PC-9 (cell line): ENCODE results near the gene CD48. TPM values are rescaled to one million over a fixed set of nuclear protein-coding genes. Genes with fewer than 3 reads are reported as not detected.

Experiments
- BruUV-seq: library from RNA; stranded (reverse); fragments of 400-500 nt; replicated peaks from 2 replicates; lab custom pipeline; 2021; lab: Mats Ljungman, UMichigan
- CTCF ChIA-PET: fragments of 300-600 bp; sonication (Branson Sonifier 250); formaldehyde crosslinking; loops from one replicate; lab custom pipeline; 2022; ENCODE audit warnings: antibody characterized with exemption; lab: Charles Lee
- POLR2A ChIA-PET: fragments of 300-600 bp; sonication (Branson Sonifier 250); formaldehyde crosslinking; loops from one replicate; lab custom pipeline; 2022; ENCODE audit warnings: antibody characterized with exemption; ENCODE audit not compliant: unreplicated experiment; lab: Charles Lee
- DNase-seq, 2 experiments: peaks; one replicate each; pipeline versions ENCODE4 v3.0.0 to v3.0.0-alpha.2; 2015 to 2022; ENCODE audit warnings: mixed read lengths in 1 of 2
- H2AFZ ChIP-seq: fragments of 200-600 bp; sonication (generic); 2 replicates; pipeline ENCODE4 v1.8.1; 2017; ENCODE audit warnings: antibody characterized with exemption
- H3F3A ChIP-seq: fragments of 200-600 bp; sonication (generic); 2 replicates; pipeline ENCODE4 v1.8.1; 2017; ENCODE audit warnings: antibody characterized with exemption, mild to moderate bottlenecking, low read depth; ENCODE audit not compliant: insufficient read depth
- H3K27ac ChIP-seq: fragments of 200-600 bp; sonication (generic); 2 replicates; pipeline ENCODE4 v1.6.1; 2016; ENCODE audit warnings: mixed run types
- H3K27me3 ChIP-seq: fragments of 200-600 bp; sonication (generic); 2 replicates; pipeline ENCODE4 v1.6.1; 2016; ENCODE audit warnings: low read depth, mixed run types; ENCODE audit not compliant: insufficient read depth
- H3K36me3 ChIP-seq: fragments of 200-600 bp; sonication (generic); 2 replicates; pipeline ENCODE4 v1.6.1; 2016; ENCODE audit warnings: low read depth, mixed run types
- H3K4me1 ChIP-seq: fragments of 200-600 bp; sonication (generic); replicated peaks from 2 replicates; pipeline ENCODE4 v1.6.1; 2016; ENCODE audit warnings: mixed run types; ENCODE audit not compliant: insufficient read depth
- H3K4me2 ChIP-seq: fragments of 200-600 bp; sonication (generic); 2 replicates; pipeline ENCODE4 v1.6.1; 2017; ENCODE audit warnings: mixed run types
- H3K4me3 ChIP-seq: fragments of 200-600 bp; sonication (generic); 2 replicates; pipeline ENCODE4 v1.6.1; 2016; ENCODE audit warnings: mixed run types
- H3K79me2 ChIP-seq: fragments of 200-600 bp; sonication (generic); 2 replicates; pipeline ENCODE4 v1.6.1; 2017; ENCODE audit warnings: low read depth, mixed run types
- H3K9me2 ChIP-seq: fragments of 200-600 bp; sonication (generic); 2 replicates; pipeline ENCODE4 v1.8.1; 2017; ENCODE audit warnings: mild to moderate bottlenecking; ENCODE audit not compliant: insufficient read depth
- H3K9me3 ChIP-seq: fragments of 200-600 bp; sonication (generic); 2 replicates; pipeline ENCODE4 v1.8.1; 2016; ENCODE audit warnings: low read depth; ENCODE audit not compliant: insufficient read depth
- H4K20me1 ChIP-seq: fragments of 200-600 bp; sonication (generic); 2 replicates; pipeline ENCODE4 v1.8.1; 2017; ENCODE audit not compliant: insufficient read depth
- EZH2 ChIP-seq: fragments of 200-600 bp; sonication (generic); IDR thresholded peaks from 2 replicates; pipeline ENCODE4 v1.8.0; 2017; ENCODE audit warnings: antibody characterized with exemption, low read depth
- intact Hi-C: fragments of 100-400 bp; cut with micrococcal nuclease; formaldehyde crosslinking; loops from one replicate; pipeline ENCODE4 v1.10.0; 2022; ENCODE audit not compliant: unreplicated experiment
- total RNA-seq: library from RNA; stranded (reverse); gene quantifications from 2 replicates; pipeline ENCODE4 v1.2.3, GENCODE V29; 2021
- TF ChIP-seq, protein P1 (sequence below): fragments of 200-600 bp; sonication (generic); conservative IDR thresholded peaks from 2 replicates; pipeline ENCODE4 v1.6.1; 2017; ENCODE audit warnings: mixed run types, antibody characterized with exemption, mild to moderate bottlenecking, moderate library complexity

The CD48 gene
- total RNA-seq, 1 experiment from 2014 or later, result not detected

- Histone ChIP-seq H3K79me2 (no peaks in the 10 kb centered on the region), H3F3A (no peaks in the 10 kb centered on the region), H3K4me2 (no peak overlapping the region), H2AFZ (no peak overlapping the region), H3K9me3 (no peaks in the 10 kb centered on the region), H3K36me3 (no peaks in the 10 kb centered on the region), H4K20me1 (no peaks in the 10 kb centered on the region), H3K27me3 (peaks cover 25% of the 10 kb centered on the region), H3K27ac (no peak overlapping the region), H3K4me3 (no peak overlapping the region), H3K9me2 (no peaks in the 10 kb centered on the region), H3K4me1 (no peaks in the 10 kb centered on the region)
- CTCF ChIA-PET, result no interaction called here
- TF ChIP-seq EZH2, result no peak
- TF ChIP-seq, protein P1, sequence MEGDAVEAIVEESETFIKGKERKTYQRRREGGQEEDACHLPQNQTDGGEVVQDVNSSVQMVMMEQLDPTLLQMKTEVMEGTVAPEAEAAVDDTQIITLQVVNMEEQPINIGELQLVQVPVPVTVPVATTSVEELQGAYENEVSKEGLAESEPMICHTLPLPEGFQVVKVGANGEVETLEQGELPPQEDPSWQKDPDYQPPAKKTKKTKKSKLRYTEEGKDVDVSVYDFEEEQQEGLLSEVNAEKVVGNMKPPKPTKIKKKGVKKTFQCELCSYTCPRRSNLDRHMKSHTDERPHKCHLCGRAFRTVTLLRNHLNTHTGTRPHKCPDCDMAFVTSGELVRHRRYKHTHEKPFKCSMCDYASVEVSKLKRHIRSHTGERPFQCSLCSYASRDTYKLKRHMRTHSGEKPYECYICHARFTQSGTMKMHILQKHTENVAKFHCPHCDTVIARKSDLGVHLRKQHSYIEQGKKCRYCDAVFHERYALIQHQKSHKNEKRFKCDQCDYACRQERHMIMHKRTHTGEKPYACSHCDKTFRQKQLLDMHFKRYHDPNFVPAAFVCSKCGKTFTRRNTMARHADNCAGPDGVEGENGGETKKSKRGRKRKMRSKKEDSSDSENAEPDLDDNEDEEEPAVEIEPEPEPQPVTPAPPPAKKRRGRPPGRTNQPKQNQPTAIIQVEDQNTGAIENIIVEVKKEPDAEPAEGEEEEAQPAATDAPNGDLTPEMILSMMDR, result no peak
- no peak for DNase-seq
- no TSS peak for BruUV-seq
- POLR2A ChIA-PET, result no interaction called here
- intact Hi-C loops, result no loop called here
Observed at GRCh38 chr1:160755461-160755860, 43.8 kb upstream of the CD48 start.

DNA sequence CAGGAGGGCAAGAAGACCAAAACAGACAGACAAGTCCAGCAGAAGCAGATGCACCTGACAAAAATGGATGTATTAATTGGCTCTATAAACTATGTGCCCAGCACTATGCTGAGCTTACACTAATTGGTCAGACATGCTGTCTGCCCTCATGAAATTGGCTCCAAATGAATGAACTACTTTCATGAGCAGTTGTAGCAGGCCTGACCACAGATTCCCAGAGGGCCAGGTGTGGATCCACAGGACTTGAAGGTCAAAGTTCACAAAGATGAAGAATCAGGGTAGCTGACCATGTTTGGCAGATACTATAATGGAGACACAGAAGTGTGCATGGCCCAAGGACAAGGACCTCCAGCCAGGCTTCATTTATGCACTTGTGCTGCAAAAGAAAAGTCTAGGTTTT, 42.0 kb upstream of the CD48 start:
- peaks cover 26% of the 10 kb centered on the region for H3K27me3 ChIP-seq
- no peaks in the 10 kb centered on the region for H3K9me3 ChIP-seq
- H4K20me1 ChIP-seq, result no peaks in the 10 kb centered on the region
- ChIA-PET CTCF (no interaction called here), POLR2A (no interaction called here)
- no peaks in the 10 kb centered on the region for H3K36me3 ChIP-seq
- intact Hi-C loops, result no loop called here
- TF ChIP-seq EZH2, result no peak
- TF ChIP-seq, protein P1, result no peak
- H3K4me2 ChIP-seq, result no peak overlapping the region
- H3K27ac ChIP-seq, result no peak overlapping the region
- H3F3A ChIP-seq, result no peaks in the 10 kb centered on the region
- no TSS peak for BruUV-seq
- no peak overlapping the region for H3K4me3 ChIP-seq
- no peaks in the 10 kb centered on the region for H3K9me2 ChIP-seq
- no peaks in the 10 kb centered on the region for H3K79me2 ChIP-seq
- no peak overlapping the region for H2AFZ ChIP-seq
- DNase-seq, result no peak
- H3K4me1 ChIP-seq, result peaks cover 7% of the 10 kb centered on the region

DNA sequence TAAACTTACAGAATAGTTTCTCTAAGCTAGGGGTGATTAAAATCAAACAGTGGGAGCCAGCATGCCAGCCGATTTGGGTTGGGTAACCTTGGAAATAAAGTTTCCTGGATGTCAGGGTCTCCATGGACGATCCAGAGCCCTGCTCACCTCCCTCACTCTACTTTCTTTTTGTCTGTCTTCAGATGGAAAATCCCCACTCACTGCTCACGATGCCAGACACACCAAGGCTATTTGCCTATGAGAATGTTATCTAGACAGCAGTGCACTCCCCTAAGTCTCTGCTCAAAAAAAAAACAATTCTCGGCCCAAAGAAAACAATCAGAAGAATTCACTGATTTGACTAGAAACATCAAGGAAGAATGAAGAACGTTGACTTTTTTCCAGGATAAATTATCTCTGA, 41.3 kb upstream of the CD48 start:
- Histone ChIP-seq H3K4me1 (peaks cover 13% of the 10 kb centered on the region), H4K20me1 (no peaks in the 10 kb centered on the region), H3K9me3 (no peaks in the 10 kb centered on the region), H3K27ac (no peak overlapping the region), H2AFZ (no peak overlapping the region), H3K4me2 (no peak overlapping the region), H3K27me3 (peaks cover 26% of the 10 kb centered on the region), H3K9me2 (no peaks in the 10 kb centered on the region), H3K79me2 (no peaks in the 10 kb centered on the region), H3F3A (no peaks in the 10 kb centered on the region), H3K4me3 (no peak overlapping the region), H3K36me3 (no peaks in the 10 kb centered on the region)
- CTCF ChIA-PET, result no interaction called here
- no peak for TF ChIP-seq EZH2
- TF ChIP-seq, protein P1, result no peak
- no TSS peak for BruUV-seq
- POLR2A ChIA-PET, result no interaction called here
- no peak for DNase-seq
- intact Hi-C loops, result no loop called here
